ENCODE results near the gene MITF.

MITF gene

DNA sequence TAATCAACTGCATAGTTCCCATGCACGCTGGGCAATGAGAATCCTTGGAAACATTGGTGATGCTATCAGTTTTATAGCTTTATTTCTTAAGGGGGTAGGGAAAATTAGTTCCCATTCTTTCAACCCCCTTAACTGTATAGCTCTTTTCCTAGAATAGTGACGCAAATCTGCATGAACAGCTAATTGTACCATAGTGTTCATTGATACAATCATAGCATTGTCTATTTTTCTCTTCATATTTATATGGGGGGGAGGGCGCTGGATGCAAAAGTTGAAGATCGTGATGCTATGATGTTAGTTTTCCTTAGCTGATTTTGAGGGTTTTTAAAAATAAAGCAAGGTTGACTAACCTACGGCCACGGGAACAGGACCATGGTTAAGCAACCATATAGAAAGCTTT lies 227.9 kb downstream of the MITF start:
- no peak for DNase-seq (ENCODE audit: low read depth)

DNA sequence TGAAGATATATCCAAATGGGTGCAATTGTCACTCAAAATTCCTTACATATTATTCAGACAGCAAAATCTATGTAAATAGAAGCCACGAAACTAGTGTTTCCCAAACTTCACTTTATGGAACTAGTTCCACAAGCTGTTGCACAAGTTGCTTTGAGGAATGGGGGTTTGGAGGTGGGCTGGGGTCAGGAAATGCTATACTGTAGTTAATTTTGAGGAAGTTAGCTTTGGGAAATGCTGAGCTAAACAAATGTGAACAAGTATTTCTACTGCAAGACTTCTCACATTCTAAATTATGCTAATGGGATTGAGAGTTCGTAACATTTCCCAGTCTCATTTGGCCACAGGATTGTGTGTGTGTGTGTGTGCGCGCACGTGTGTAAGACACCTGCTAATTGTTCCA lies 231.6 kb downstream of the MITF start:
- DNase-seq (ENCODE audit: low read depth): no peak

DNA sequence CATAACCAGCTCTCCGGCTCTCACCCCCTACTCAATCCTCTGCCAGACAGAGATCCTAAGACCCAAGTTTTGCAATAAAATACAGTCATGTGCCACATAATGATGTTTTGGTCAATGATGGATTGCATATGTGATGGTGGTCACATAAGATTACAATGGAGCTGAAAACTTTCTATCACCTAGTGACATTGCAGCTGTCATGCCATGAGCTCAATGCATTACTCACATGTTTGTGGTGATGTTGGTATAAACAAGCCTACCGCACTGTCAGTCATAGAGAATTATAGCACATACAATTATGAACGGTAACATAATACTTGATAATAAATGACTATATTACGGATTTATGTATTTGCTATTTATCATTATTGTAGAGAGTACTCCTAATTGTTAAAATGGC lies 233.4 kb downstream of the MITF start:
- DNase-seq (ENCODE audit: low read depth): no peak

DNA sequence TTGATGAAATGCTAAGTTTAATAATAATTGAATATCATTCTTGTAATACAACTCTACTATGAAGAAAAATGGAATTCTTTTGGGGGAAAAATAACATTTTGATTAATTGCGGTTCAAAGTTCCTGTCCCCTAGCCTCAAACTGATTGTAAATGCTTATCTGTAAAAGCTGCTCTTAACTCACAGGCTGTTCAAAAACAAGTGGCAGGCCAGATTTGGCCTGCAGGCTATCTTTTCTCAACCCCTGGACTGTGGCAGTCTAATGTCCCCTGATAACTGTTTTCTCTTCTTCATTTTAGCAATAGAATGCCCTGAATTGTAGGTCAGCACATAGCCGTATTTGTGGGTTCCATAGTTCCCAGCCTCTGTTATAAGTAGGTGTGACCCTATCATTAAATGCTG lies 236.8 kb downstream of the MITF start:
- DNase-seq (ENCODE audit: low read depth): no peak

DNA sequence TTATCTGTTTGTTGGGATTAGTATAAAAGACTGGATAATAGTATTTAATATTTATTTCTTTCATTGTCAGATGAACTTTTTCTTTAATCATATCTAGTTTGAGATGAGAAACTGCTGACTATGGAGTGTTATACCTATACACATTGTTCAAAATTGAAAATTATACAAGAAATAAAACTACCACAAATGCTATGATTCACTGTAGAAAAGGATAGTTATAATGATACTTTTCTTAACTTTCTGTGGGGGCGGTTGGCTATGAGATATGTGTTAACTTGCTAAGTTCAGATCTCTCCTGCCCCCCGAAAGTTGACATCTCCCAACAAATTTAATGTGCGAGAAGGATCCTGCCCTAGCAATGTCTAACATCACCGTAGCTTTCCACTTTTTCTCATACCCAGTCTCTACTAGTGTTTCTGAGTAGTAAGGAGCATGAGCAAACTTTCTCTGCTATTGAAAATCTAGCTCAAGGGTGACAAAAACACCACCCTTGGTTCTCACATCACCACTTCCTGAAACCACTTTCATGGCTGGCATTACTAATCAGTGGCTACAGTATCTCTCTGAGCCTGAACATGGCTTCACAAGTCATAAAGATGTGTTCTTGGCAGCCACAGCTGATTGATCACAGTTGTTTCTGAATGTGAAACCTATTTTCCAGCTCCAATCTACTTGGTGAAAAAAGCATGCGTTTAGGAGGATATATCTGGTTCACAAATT lies 244.4 kb downstream of the MITF start:
- no peak for DNase-seq (ENCODE audit: low read depth)

DNA sequence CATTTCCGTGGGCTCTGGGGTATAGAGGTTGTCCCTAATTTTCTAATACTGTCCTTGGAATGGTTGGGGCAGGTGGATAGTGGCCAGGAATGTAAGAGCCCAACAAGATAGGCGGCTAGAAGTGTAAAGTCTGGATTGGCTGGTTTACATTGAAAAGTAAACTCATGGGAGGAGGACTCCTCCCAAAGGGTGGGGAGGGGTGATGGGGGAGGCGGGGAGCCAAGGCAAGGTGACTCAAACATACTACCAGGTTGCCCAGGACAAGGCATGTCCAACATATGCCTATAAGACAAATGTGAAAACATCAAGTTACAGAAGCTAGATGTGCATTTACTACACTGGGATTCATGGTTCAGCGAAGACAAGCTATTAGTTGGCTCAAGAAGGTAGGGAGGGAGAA lies 246.0 kb downstream of the MITF start:
- no peak for DNase-seq (ENCODE audit: low read depth)

DNA sequence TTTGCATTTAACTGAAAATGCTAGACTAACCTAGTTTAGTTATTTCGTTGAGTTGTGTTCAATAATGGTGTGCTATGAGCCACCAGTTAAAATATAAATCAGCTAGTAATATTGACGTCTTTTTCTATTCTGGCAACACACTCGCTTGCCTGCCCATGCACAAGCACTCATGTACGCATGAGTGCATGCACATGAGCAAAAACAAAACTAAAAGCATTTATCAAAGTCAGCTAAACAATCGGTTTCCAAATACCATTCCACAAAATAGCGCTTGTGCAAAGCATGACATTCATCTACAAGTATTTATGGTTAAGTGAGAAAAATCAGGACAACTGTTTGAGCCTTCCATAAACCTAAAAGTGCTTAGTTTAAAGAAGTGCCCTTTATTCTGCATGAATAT lies 247.2 kb downstream of the MITF start:
- no peak for DNase-seq (ENCODE audit: low read depth)

DNA sequence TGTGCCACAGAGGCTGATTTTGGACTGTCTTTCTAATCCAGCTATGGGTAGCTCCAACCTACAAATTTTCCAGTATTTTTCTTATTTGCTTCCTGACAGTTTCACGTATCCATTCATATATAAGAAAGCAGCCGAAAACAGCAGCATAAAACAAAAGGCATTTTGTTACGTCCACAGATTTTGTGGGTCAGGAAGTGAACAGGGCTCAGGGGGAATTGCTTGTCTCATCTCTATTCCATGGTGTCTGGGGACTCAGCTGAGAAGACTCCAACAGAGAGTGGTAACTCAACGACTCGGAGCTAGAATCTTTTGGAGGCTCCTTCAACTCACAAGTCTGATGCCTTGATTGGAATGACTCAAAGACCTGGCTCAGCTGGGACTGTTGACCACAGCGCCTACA lies 248.6 kb downstream of the MITF start:
- DNase-seq (ENCODE audit: low read depth): no peak

DNA sequence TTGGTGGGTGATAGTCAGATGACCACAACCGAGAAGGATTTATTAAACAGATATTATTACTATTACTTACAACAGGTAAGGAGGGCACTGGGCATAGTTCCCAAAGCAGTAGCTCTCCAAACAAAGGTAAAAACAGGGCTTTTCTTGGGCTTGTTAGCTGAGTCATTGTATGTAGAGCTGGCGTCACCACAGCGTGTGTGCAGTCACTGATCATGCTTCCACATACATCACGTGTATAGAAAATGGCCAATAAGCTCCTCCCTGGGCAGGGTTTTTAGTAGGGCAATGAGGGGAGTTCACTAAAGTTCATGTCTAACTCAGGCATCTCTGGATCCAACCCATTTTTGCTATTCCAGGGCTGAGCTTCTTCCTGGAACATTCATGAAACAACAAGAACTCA lies 254.5 kb downstream of the MITF start:
- no peak for DNase-seq (ENCODE audit: low read depth)

DNA sequence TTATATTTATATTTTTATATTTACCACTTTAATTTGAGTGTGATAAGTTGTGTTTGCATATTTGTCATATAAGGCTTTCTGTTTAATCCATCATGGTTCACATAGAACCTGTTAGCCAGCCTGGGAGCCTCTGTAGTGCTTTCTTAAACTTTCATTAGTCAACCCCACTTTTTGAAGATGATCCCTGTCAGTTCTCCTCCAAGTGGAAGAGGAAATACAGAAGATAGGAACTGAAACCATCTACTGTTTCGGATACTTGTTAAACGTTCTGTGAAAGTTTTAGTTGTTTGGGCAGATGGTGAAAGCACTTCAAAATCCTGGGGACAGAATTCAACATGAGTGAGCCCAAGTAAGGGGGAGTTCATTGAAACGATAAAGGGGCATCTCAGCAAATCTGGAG lies 255.7 kb downstream of the MITF start:
- no peak for DNase-seq (ENCODE audit: low read depth)

DNA sequence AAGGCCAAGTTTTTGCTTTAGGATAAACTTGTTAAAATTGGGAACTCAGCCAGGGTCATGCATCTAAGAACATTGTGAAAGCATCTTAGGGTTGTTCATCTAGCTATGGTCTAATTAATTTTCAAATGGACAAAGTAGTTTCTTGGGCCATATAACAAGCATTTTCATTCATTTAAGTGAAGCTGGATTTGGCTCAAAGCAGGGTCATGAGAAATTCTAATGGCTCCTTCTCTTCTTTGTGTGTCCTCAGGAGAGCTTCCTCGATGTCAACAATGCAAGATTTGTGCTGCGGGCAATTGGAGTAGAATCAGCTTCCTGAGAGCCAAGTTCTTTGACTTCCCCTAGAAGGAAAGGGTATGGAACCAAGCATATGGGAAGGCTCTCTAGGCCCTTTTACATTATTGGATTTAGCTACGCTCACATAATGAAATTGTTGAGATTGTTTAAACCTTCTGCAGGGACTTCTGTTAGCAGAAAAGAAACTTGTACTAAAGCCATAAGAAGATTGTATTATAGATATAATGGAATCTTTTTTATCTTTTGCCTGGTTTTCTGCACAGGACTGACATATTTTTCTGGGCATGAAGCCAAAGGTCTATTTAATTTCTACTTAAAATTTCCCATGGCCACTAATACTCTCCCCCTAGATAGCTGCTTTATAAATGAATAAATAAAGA lies 258.5 kb downstream of the MITF start:
- no peak for DNase-seq (ENCODE audit: low read depth)

DNA sequence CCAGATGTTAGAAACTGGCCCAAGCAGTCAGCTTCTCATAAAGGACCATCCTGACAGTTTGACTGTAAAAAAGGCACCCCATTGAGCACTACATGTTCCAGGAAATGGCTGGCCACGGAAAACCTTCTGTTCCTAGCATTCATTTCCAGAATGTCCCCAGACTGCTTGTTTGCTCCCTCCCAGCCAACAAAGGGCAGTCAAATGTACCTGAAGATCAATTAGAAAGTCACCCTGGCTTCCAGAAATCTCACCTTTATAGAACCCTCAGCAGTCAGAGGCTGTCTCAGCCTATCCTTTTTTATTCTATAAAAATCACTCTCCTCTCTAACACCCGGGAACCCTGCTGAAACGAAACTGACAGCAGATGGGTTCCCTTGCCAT lies 259.5 kb downstream of the MITF start:
- no peak for DNase-seq (ENCODE audit: low read depth)

DNA sequence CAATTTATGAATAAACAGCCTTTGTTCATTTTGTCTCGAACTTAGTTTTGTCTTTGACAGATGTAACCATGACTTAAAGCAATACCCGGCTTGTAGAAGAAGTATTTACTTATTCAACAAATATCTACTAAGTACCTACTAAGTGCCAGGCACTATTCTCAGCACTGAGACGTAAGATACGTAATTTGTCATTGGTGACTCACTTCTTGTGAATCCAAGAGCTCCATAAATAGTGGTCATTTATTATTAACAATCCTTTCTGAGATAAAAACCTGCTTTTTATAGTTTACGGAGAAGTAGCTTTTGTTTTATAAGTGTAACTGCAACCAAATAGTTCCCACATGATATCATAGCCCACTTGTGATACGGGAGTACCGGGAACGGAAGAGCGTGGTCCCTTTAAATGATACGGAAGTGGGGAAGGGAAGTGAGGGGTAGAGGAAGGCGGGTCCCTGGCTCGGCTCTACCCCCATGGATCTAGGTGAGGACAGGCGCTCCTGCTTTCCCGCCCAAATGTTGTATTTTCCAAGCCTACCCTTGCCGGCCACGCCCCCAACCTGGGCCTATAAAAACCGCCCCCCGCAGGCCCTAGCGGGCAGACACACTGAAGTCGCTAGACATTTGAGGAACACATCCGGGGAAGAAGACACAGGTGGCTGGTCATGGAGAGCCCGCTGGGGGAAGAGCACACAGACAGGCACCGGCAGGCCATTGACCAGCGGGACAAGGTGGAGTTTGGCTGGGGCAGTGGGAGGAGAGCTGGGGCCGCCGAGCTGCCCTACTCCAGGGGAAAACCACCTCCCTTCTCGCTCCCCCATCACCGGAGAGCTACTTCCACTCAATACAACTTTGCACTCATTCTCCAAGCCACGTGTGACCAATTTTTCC lies 260.1 kb downstream of the MITF start, which contains the start of gene SAMMSON:
Gene SAMMSON, plus strand, starts transcription at position 594 of the 888 bp plus-strand sequence.
- peak; percentile 23 for DNase-seq (ENCODE audit: low read depth)

DNA sequence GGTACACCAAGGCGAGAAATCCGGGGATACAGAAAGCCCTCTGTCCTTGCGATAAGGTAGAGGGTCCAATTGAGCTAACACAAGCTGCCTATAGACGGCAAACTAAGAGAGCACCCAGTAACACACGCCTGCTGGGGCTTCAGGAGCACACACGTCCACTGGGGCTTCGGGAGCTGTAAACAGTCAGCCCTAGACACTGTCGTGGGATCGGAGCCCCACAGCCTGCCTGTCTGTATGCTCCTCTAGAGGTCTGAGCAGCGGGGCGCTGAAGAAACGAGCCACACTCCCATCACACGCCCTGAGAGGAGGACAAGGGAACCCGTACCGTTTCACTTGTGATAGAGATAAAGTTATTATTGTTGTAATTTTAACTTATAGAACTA lies 260.8 kb downstream of the MITF start:
- no peak for DNase-seq (ENCODE audit: low read depth)

DNA sequence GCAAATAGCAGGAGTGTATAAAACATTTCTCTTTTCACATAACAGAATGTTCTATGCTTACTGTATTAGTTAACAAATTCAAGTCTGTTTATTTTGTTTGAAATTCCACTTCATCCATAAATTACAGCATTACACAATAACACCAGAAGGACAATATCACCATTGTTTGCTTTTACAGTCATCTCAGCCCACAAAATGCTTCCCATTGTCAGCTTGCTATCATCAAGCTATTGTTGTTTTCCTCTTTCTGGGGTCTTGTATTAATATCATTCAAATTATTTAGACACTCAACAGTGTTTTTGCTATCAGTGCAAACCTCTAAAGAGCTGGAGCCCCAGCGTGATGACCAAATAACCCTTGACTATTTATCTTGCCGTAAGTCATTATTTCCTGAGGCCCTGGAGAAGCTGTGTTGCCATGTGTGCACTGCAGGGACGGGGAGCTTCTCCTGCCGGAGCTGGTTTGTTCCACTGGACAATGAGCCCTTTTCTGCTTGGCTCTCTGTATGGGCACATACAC lies 261.4 kb downstream of the MITF start:
- DNase-seq (ENCODE audit: low read depth): no peak

DNA sequence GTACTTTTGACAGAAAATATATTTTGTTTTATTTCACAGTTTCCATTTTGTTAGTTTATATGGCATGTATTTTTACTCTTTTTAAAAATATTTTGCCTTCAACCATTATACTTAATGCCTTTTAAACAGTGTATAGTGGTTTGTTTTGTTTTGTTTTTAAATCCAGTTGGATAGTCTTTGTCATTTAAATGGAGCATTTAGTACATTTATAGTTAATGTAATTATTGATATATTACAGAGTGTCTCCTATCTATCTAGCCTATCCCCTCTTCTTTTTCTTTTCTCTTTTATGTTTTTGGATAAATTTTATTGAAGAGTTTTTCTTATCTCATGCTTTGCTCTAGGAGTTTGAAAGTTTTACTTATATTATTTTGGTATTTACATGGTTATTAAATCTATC lies 263.9 kb downstream of the MITF start:
- no peak for DNase-seq (ENCODE audit: low read depth)

DNA sequence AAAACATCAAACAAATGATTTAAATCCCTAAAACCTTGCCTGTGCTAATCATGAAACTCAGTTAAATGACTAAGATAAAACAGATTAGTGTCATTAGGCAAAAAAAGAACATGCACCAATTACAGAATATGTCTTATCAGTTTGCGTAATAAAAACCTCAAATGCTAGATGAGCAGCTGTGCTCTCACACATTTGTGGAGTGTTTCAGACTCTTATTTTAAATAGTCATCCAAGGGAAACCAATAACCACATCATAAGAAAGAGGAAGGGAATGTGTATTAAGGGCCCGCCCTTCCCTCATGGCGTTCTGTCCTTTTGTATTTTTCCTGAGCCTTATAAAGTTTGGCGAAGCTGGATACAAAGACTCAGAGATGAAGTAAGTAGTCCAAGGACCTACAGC lies 266.8 kb downstream of the MITF start:
- DNase-seq (ENCODE audit: low read depth): no peak

DNA sequence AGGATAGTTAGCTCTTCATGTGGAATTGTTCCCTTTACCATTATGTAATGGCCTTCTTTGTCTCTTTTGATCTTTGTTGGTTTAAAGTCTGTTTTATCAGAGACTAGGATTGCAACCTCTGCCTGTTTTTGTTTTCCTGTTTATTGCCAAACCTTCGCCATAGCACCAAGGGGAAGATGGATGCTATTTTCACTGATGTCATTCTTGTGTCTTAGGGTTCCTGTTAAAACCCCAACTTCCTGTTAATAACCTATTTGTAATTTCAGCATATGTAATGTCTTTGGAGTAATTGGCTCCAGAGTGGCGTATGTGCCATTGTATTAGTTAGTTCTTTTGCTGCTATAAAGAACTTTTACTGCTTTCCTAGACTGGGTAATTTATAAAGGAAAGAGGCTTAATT lies 271.1 kb downstream of the MITF start:
- DNase-seq (ENCODE audit: low read depth): no peak

DNA sequence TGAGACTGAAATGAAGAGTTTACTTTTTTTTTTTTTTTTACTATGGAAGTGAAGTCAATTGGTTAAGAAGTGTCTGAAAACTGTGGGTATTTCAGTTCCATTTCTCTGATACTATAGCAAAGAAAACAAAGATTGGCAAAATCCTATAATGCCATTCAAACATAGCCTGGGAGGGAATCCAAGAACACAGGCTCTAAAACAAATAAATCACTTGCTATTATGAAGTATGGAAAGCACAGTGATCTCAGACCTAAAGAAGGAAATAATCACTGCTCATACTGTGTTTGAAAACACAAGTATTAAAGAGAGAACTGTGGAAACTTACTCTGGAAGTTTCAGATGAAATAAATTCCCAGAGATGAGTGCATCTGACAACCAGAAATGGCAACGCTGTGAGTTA lies 272.3 kb downstream of the MITF start:
- no peak for DNase-seq (ENCODE audit: low read depth)
